Astrocyte of the cerebellum (primary cell): Measurements from ENCODE around the gene APP.

Experiments
- DNase-seq: peaks from one replicate; pipeline ENCODE4 v3.0.0-alpha.2; 2011; ENCODE audit warnings: low read depth
- H3K4me3 ChIP-seq: 2 replicates; pipeline ENCODE4 v1.5.1; 2011; ENCODE audit warnings: mild to moderate bottlenecking, low read depth, low read length, moderate library complexity
- CTCF ChIP-seq: IDR thresholded peaks from 2 replicates; pipeline ENCODE4 v1.5.1; 2012; ENCODE audit warnings: low read length, low read depth, moderate library complexity, mild to moderate bottlenecking; ENCODE audit errors: missing control alignments
- in situ Hi-C: cut with HindIII; loops from 2 replicates; pipeline ENCODE4 v1.10.0; 2017; ENCODE audit warnings: low sequenced_read_pairs

Gene APP

DNA sequence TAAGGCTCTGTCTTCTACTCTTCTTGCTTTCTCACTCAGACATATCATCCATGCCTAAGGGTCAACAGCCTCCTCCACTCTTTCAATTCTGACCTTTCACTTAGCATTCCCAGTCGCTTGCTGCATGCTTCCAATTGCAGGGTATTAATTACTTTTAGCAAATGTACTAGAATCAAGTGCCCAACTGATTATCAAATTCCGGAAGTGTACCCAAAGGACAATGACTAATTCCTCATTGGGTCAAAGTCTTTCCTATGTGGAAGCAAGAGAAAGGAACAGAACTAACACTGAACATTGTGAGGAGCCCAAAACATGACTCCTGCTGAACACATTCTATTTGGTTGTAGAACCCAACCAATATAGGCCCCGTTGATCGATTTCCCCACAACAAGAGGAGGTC lies 101.8 kb downstream of the APP start:
- DNase-seq = no peak
- no peak overlapping the region for H3K4me3 ChIP-seq
- TF ChIP-seq CTCF = no peak
- in situ Hi-C loops = no loop called here

DNA sequence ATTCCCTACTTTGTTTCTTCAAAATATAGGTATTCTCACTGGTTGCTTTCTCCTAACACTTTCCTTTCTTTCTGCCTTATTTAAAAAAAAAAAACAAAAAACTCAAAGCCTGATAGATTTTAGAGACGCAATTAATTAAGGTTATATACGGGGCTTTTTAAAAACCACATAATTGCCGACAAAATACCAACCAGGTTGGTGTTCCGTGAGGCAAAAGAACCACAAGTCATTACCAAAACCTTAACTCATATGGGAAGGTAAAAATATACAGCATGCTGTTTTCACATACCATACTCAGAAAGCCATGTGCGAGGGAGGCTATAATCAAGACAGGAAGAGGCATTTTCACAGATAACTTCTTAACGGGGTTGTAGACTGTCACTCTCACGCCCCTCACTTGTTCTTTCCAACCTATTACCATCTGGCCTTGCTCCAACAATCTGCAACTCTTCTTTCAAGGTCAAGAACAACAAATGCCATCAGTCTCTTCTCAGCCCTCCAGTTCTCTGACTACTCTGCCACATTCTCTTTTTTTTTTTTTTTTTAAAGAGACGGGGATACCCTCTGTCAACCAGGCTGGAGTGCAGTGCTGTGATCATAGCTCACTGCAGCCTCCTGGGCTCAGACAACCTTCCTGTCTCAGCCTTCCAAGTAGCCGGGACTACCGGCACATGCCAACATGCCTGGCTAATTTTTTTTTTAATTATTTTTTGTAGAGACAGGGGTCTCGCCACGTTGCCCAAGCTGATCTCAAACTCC lies 102.6 kb downstream of the APP start:
- H3K4me3 ChIP-seq = no peak overlapping the region
- DNase-seq = no peak
- in situ Hi-C loops = no loop called here
- TF ChIP-seq CTCF = no peak

DNA sequence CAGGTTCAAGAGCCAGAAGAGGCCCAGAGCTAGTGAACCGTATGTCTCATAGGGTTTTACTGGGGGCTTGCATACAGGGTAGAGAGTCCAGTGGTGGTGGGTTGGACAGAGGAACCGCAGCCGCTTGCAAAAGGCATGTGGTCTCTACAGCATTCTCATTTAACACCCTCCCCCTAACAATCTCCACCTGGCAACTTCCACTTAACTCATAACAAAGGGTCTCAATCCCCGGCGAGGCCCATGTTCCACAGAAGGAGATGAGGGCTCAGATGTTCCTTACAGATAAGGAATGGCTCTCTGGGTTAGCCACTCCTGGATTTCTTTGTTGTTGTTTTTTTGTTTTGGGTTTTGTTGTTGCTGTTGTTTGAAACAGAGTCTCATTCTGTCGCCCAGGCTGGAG lies 106.1 kb downstream of the APP start:
- no peak for DNase-seq
- in situ Hi-C loops = no loop called here
- no peak for TF ChIP-seq CTCF
- H3K4me3 ChIP-seq = no peak overlapping the region

DNA sequence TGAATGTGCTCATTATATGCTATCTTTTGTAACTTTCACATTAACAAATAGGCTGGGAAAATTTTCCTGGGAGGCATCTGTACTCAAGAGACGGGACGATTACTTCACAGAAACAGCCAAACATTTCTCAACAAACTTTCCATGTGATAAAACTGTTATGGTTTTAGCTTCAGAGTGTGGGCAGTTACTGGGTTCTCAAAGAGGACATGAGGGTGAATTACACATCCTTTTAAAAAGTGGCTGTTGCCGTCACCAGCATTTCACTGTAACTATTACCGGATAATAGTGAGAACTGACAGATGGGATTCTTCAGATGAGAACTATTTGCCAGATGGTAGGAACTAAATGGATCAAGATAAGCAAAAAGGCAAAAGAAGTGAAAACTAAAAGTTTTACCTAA lies 109.1 kb downstream of the APP start:
- no peak for TF ChIP-seq CTCF
- no peak for DNase-seq
- in situ Hi-C loops = no loop called here
- no peak overlapping the region for H3K4me3 ChIP-seq

- TF ChIP-seq CTCF = no peak
- no peak overlapping the region for H3K4me3 ChIP-seq
- in situ Hi-C loops = no loop called here
- no peak for DNase-seq
These were observed 110.0 kb downstream of the APP start for GRCh38 chr21:26060335-26061115.

DNA sequence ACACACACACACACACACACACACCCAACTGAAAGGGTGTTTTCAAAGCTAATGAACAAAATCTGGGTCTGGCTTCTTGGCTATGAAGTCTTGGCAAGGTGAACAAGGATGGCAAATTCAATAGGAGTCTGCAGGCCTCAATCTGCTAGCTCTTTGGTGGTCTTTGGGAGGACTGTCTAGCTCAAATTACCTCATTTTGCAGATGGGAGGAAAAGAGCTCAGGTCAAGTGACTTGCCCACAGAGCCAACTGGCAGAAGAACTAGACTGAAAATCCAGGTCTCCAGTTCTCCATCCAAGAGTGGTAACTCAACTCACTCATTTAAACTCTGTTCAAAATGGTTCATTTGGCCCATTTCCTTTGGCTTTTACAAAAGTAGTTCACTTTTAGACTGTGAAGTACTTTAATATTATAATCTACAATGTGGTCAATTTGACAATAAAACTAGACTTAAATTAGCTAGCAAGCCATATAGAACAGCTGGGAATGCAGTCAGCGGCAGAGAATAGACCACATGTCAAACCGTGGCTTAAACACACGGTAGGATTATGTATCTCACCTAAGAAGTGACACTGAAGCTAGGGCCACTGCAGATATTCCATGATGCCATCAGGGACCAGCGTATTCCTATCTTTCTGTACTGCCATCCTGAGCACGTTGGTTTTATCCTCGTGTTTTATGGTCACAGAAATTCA lies 112.9 kb downstream of the APP start:
- H3K4me3 ChIP-seq = no peak overlapping the region
- TF ChIP-seq CTCF = no peak
- in situ Hi-C loops = no loop called here

More for the DNA sequence above, 112.9 kb downstream of the APP start:
- no peak for DNase-seq
